CD4-positive, alpha-beta T cell treated with Interleukin-4 for 1 hour (primary cell): ENCODE data around the gene TMEM131L.
A peak's percentile ranks its signal among the peaks of the same experiment; 100 is the strongest.

Experiments
- DNase-seq, 2 donors: peaks; one replicate each; pipeline ENCODE4 v3.0.0-alpha.2; 2020 to 2022

TMEM131L gene

DNA sequence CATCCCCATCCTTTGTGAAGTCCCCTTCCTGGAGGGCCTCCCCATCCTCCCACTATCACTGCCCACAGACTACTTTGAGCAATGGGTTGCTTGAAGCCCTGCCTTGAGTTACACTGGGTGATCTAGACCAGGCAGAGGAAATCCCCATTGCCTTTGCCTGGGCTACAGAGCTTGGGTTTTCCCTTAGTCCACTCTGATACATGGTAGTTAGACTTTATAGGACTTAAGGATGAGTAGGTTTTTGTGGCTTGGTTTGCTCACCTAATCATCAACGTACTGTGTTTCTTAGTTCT is 56.6 kb downstream of the TMEM131L start:
- DNase-seq, result peak; percentile 26 to 64

DNA sequence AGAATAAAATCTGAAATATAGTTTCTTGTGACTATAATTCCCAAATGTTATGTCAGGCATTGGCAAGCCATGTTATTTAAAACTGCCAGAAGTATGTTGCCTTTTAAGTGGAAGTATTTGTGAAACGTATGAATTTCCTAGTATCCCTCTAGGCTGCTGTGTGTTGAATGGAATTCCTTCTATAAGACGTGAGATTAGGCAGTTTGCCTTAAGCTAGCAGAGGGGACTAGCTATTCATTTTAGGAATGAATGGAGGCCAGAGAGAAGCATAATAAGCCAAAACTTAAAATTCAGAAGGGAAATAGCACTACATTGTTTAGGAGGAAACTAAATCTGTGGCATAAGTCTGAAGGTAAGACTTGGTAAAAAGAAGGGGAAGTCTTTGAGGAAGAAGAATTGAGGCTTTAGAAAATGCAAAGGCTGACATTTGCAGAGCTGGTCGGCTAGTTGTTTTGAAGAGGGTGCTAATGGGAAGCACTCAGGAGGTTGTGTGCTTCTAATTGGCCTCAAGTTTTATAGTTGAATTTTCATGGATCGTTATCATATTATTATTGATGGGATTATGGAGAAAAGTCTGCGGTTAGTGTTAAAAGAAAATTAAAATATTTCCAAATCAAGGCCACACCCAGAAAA is 57.1 kb downstream of the TMEM131L start:
- DNase-seq, result no peak

DNA sequence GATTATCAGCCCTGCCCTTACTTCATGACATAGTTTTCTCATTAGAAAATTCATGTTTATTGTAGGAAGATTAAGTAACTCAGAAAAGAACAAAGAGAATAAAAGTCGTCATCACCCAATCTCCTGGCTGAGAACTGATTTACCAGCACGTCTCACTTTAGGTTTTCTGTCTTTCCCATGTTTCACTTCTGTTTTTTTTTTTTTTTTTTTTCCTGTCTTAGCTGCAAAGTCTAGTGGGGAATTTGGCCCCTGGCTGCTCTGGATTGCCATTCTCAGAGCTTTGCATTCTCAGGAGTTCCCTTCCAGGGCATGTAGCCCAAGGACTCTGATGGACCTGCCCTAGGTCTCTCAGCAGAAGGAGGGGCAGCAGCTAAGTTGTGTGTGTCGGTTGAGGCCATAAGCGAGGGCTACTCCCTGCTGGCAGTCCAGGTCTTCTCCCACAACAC is 57.8 kb downstream of the TMEM131L start:
- no peak for DNase-seq

DNA sequence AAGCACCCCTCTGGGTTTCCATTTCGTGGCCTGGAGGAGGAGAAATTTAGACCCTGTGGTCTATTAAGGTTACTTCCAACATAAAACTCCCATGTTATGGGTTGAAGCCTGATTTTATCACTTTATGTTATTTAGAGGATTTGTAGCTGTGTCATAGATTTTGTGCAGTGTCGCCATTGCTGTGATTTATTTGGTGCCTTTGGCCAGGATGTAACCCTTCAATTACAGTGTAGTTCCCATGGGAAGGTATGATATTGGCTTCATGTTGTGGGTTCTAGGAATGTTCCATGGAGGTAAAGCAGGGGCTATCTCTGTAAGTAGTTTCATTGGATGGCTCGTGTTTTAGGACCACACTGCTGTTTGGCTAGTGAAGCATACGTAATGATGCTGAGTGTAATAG is 58.5 kb downstream of the TMEM131L start:
- DNase-seq, result no peak

DNA sequence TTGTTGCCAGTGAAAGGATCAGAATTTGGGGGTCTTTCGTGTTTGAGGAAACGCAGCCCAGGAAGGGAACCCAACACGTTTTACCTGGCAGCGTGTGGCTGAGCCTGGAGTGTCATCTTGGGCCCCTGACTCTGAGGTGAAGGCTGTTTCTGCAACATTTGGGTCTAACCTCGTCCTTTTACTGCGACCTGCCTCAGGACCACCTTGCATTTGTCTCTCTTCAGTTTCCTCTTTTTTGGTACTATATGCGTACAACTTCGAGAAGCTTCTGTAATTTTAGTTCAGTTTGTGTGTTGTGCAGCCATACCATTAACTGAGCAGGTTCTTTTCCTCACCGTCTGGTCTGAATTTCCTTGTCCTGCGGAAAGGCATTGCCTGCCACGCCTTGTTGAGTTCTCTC is 61.5 kb downstream of the TMEM131L start:
- DNase-seq, result no peak

DNA sequence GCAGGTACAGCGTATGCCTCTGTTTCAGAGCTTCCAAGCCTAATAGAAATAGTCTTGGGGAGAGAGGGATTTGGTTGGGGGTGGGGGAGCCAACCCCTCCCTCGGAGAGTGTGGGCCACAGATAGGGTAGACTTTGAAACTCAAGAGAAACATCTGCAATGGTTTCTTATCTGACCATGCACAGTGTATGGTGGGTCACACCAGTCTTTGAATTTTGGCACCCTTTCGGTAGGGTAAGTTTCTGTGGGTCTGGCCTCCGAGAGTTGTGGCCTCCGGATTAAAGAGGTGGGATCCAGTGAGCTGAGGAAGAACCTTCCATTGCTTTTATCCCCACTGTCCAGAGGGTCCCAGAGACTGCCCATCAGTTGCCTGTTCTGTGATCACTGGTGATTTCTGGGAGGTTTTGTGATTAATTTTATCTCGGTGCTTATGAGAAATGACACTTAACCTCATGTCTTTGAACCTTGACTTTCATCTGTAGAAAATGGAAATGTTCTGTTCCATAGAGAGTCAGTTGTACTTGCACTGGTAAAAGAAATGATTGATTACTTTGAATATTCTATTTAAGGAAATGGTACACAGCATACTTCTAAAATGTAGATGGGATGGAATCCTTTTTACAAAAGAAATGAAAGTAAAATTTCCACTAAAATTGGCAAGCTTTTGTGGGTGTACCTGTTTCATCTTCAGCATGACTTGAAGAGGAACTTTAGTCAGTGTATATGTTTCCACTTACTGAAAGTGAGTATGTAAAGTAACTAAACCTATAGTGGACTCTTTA is 62.7 kb downstream of the TMEM131L start:
- no peak for DNase-seq

DNA sequence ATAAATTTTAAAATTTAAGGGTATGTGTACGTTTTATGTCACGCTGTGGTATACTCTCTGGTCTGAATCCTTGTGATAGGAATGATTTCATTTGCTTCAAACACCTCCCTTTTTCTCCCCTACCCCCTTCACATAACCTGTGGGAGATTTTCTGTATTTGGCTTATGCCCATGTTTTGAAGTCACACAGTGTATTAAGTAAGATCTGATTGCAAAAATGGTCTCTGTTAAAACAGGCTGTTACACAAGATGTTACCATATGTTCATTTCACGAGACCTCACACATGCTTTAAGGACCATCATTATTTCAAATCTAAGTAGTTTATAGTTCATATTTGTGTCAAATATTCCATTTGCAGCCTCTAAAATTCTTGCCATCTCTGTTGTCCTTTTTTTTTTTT is 63.5 kb downstream of the TMEM131L start:
- no peak for DNase-seq

DNA sequence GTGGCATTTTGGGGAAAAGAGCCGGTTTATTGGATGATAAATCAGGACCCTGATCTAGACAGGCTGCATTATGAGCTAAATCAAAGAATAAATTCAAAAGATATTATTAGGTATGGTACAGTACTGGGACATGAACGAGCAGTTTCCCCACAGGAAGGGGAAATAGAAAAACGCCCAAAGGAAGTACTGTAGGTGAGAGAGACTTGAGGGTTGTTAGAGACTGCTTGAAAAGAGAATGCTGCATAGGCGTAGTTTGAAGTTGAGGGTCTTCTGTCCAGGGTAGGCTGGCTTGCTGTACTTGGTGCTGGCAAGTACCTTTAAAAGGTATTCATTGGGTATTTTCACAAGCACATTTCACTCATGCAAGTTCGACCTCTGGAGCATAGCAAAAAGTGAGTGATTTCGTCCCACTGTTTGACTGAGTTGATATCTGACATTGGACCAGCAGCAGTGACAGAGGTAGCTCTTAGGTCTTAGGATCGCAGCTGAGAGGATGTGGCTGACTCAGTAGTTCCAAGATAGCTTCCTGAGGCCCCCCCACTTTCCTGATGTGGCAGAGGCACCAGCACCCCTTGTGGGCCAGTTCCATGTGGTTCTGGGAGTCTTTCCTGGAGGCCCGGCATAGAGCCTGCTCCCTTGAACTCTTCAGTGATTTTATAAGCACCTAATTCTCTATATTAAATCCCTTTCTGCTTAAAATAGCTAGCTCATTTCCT is 64.3 kb downstream of the TMEM131L start:
- DNase-seq, result peak in 1 of 2 donors; percentile 38

DNA sequence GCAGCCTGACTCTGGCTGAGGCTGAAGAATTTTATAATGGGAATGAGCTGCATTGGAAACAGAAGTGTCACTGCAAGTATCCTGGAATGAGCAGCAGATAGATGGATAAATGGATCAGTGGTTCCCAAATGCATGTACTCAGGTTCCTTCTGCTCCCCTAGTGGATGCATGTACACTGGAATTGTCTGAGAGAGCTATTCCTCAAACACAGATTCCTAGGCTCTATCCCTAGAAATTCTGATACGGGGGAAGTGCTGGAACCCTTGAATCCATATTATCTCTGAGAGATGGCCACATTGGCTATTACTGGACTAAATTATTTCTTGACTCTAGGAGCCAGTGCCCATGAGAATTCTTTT is 64.8 kb downstream of the TMEM131L start:
- DNase-seq, result no peak

DNA sequence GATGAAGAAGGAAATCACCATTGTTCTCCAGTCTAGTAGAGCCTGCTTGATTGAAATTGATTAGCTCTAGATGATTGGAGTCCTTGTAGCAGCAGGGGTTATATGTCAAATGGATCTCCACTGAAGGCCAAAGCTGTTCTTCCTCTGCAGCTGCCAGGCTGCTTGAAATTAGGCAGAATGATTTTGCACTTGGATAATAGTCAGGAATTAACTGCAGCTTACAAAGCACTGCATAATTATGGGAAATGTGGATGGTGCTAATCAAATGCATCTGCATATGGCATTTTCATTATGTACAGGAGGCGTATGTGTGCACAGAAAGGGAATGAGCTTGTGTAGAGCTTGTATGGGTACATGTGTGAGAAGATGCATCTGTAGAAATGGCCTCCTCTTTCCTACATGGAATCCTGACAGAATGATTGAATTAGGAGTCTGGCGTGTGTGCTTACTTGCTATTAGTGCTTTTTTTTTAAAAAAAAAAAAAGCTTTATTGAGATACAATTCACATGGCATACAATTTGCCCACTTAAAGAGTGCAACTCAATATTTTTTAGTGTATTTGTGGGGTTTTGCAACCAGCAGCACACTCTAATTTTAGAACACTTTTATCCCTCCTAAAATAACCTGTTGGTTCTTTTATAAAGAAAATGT is 65.9 kb downstream of the TMEM131L start:
- DNase-seq, result no peak

DNA sequence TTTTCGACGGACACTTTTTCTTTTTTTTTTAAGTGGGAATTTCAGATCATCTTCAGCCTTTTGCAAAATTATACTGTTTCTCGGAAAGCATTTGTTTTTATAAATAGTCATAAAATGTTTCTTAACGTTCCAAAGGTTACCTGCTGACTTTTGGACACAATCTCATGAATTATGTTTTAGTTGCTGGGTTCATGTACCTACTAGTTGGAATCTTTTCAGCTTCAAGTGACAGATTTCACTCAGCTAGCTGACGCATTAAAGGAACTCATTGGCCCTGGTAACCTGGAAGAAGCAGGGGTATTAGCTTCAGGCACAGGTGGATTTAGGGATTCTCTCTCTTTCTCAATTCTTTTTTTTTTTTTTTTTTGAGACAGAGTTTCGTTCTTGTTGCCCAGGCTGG is 66.5 kb downstream of the TMEM131L start:
- no peak for DNase-seq

DNA sequence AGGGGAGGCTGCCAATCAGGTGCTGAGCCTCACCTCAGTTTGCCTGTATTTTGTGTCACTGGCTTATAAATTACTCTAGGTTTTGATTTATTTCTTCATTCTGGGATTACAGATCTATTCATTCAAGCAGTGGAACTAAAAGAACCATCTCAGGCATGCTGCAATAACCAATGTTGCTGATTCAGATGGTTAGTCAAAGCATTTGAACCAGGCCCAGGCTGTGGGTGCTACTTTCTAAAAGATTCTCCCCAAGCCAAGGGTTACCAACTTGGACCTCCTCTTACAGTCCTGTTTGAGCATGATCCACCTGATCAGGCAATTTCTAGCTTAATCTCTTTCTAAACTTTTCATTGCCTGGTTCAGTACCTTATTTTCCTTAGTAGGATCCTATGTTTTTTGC is 67.2 kb downstream of the TMEM131L start:
- no peak for DNase-seq

DNA sequence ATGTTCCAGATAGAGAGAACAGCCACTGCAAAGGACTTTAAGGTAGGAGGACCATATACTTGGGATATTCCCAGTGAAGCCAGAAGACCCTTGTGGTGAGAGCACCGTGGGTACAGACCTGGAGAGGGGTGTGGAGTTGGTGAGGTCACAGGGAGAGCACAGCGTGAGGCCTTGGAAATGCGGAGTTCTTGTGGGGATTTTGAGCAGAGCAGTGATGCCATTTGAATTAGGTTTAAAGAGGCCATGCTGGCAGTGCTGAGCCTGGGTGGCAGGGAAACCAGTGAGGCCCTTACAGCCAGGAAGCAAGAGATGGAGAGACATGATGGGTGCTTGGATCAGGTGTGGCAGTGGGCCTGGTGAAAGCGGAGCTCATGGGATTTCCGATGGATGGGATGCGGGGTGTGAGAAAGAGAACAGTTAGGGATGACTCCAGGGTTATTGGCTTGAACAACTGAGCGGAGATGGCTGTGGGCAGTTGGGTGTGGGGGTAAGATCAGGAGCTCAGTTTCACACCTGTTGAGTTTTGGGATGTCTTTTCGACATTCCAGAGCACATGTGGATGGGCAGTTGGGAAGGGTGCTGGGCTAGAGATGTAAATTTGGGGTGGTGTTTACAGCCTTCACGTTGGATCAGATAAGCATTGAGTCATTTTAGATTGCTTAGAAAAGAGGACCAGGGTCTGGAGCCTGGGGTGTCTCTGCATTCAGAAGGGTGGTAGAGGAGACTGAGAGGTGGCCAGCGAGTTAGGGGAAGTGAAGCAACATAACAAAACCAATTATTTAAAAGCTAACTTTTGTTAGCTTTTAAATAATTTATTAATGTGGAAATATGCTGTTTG is 68.9 kb downstream of the TMEM131L start:
- DNase-seq, result no peak

DNA sequence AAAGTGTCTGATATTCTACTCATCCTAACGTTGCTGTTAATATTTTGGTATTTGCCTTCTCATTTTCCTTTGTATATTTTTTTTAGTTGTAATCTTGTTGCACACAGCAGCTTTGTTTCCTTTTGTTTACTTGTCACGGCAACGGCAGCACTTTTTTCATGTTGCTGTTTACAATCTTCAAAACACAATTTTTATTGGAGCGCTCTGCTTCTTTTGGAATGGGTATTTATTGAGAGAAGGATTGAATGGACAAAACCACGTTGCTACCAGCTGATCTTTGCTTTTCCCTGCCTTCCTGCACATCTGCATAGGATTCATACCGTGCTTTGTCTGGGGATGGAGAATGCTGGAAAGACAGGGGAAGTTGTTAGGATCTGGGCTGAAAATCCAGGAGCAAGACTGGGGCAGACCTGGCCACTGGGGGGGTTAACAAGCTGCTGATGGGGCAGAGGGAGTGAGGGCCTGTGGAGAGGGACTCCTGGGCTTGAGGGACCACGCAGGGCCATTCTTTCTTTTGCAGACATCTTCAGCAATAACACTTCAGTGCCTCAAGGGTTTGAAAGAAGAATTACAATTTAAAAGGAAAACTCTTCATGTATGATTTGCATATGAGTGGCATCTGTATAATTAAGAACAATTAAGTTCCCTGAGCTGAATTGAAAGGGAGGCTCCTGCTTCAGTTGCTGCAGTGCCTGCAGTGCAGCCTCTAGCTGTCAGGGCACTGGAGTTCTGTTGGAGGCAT is 69.8 kb downstream of the TMEM131L start:
- DNase-seq, result peak in 1 of 2 donors; percentile 36

DNA sequence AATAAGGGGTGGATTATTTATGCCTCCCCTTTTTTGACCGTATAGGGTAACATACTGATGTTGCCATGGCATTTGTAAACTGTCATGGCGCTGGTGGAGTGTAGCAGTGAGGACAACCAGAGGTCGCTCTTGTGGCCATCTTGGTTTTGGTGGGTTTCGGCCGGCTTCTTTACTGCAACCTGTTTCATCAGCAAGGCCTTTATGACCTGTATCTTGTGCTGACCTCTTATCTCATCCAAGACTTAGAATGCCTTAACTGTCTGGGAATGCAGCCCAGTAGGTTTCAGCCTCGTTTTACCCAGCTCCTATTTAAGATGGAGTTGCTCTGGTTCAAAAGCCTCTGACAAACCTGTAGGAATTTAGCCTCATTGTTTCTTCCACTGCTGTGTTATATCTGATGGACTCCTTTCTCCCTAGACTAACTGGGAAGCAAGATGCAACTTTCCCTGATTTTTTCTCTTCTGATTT is 71.4 kb downstream of the TMEM131L start:
- no peak for DNase-seq

DNA sequence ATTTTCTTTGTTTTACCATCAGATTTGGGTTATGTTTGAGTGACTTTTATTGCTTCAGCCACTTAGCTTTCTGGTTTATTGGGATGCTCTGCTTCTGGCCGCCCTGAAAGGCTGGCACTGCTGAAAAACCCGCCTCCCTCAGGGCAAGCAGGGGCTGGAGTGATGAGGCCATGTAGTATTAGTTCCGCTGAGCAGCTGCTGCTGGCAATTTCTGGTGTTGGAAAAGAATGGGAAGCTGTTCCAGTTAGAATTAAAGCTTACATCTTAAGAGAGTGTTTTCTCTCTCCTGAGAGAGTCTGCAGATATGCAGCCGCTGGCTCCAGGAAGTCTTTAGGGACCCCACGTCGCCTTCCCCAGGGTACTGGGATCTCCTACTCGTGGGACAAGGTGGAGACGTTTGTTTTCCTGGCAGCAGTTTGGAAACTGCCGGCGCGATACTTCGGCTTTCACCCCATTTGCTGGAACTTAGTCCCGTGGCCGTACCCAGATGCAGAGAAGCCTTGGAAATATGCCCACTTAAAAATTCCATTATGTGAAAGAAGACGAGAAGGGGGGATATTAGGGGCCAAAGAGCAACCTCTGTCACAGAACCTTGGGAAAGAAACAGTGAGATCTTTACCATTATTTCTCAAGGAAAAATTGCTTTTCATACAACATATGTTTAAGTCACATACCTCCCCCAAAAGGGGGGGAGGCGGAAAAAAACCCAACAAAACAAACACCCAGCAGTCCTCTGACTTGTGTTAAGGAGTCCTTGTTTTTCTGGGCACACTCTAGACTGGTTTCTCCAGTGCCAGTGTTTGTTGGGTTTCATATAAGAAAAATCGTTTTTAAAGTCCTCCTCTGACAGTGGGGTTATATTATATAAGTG is 72.6 kb downstream of the TMEM131L start:
- DNase-seq, result no peak

DNA sequence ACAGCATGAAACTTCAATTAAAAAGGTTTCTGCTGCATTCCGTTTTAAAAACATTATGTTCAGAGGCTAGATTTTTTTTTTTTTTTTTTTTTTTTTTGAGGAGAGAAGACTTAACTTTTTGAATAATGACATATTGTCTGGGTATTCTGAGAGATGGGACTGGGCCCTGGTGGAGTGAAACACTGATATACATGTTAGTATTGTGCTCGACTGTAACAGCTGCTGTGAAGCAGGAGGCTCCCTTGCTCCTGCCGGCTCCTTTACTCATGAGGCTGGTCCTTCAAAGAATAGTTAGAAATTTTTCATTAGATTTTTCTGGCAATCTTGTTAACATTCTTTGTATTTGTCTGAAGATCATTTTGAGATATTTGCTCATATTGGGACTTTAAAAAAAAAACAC is 73.3 kb downstream of the TMEM131L start:
- no peak for DNase-seq

DNA sequence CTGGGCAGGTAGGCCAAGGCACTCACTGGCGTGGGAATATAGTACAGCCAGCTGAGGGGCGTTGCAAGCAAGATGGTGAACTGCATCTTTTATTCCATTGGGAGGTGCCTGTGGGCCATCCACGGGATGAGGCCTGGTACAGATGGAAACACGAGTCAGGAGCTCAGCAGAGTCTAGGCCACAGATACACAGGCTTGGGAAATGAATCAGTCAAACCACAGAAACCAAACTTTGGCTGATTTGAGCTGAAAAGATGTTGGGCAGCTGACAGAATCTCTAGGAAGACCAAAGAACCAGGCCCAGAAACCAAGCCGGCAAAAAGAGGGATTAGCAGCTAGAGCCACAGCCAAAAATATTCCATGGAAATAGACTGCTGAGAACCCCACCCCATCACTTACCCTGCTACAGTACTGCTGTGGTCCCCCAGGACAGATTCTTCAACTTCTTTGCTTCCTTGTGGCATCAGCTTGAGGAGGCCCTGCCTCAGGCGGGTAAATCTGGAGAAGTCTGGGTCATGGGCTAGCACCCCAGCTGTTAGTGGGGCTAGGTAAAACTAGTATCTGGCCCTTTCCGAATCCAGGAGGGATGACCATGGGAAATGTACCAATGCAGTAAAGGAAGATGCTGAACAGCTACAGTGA is 75.4 kb downstream of the TMEM131L start:
- DNase-seq, result no peak

DNA sequence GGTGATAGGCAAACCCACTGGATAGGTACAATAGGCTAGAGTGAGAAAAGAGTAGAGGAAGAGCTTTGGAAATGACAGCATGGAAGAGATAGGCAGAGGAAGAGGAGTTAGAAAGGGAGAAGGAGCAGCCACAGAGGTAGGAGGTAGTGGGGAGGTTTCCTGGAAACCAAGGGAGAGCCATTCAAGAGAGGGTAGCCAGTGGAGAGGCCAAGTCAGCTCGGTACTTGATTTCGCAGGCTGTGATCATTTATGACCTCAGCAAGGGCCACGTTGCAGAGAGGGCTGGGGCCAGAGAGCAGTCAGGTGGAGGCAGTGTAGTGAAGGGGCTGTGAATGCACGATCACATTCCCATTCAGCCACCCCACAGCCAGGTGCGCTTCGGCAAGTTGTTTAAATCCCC is 76.0 kb downstream of the TMEM131L start:
- DNase-seq, result no peak

DNA sequence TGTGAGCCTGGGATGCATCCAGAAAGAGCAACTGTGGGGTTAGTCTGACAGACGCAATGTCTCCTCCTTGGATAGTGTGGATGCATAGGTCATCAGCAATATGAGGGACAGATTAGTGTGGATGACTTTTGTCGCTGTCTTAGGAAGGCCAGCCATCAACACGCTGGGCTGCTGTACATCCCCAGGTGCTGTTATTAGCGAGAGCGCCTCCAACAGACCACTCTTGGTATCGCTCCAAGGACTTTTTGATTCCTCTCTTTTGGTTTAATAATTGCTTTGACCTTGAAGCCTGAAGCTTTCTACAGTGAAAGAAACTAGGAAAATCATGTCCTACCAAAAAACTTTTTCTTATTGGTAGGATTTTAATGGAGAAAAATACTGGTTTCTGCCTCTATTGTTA is 76.7 kb downstream of the TMEM131L start:
- DNase-seq, result no peak
